ENCODE measurements around the gene LYPLAL1. TPM values are rescaled to one million over a fixed set of nuclear protein-coding genes. Genes with fewer than 3 reads are reported as not detected.

The LYPLAL1 gene
- polyA plus RNA-seq, 1 donor (not counting 4 experiments of a cell fraction or from before 2014, with no cell fraction given): 41.1 TPM

- no peaks in the 10 kb centered on the region for H3K9me3 ChIP-seq (ENCODE audit: control insufficient read depth, low read depth, low read length)
- no peak for TF ChIP-seq EZH2 (IDR thresholded peaks at IDR 0.05; ENCODE audit: low read length)
- TF ChIP-seq CTCF (optimal IDR thresholded peaks at IDR 0.05 in 1 of 3, IDR thresholded peaks at IDR 0.05 in 1 of 3, conservative IDR thresholded peaks at IDR 0.05 in 1 of 3; ENCODE audit: extremely low read depth in 1 of 3, insufficient read depth in 2 of 3, low read length in 3 of 3): no peak
- H3K4me3 ChIP-seq (ENCODE audit: control insufficient read depth in 2 of 3, extremely low read depth in 1 of 3, insufficient read depth in 2 of 3, low read depth in 1 of 3, low read length in 3 of 3): no peak overlapping the region
- no peaks in the 10 kb centered on the region for H3K27me3 ChIP-seq (ENCODE audit: control insufficient read depth, extremely low read depth, insufficient read depth, low read length)
- H3K4me2 ChIP-seq (ENCODE audit: control insufficient read depth, extremely low read depth, insufficient read depth, low read depth, low read length): no peak overlapping the region
- no peaks in the 10 kb centered on the region for H3K36me3 ChIP-seq (ENCODE audit: control insufficient read depth in 2 of 2, extremely low read depth in 1 of 2, insufficient read depth in 2 of 2, low read length in 2 of 2)
- FAIRE-seq: no peak
- no peak for DNase-seq (ENCODE audit: low read depth, low spot score)
- no peaks in the 10 kb centered on the region for H3K4me1 ChIP-seq (ENCODE audit: control insufficient read depth, extremely low read depth, insufficient read depth, low read length)
- dilution Hi-C loops (cut with MboI; ENCODE audit: extremely low pct_ligation_motif_present, low sequenced_read_pairs): no loop called here
- H3K27ac ChIP-seq (ENCODE audit: control insufficient read depth, insufficient read depth, low read length): no peak overlapping the region
- H2AFZ ChIP-seq (ENCODE audit: control insufficient read depth, low read length): no peak overlapping the region
- no peak overlapping the region for H3K9ac ChIP-seq (ENCODE audit: control insufficient read depth, extremely low read depth, insufficient read depth, low read length)
- no peaks in the 10 kb centered on the region for H3K9me1 ChIP-seq (ENCODE audit: control insufficient read depth, extremely low read depth, insufficient read depth, low read length)
- H3K79me2 ChIP-seq (ENCODE audit: control insufficient read depth, insufficient read depth, low read length): peaks cover 14% of the 10 kb centered on the region
- H4K20me1 ChIP-seq (ENCODE audit: control insufficient read depth, extremely low read depth, insufficient read depth, low read length): no peaks in the 10 kb centered on the region
These were observed 10.7 kb downstream of the LYPLAL1 start for GRCh38 chr1:219184337-219184736.

- no peaks in the 10 kb centered on the region for H4K20me1 ChIP-seq (ENCODE audit: control insufficient read depth, extremely low read depth, insufficient read depth, low read length)
- H3K9me1 ChIP-seq (ENCODE audit: control insufficient read depth, extremely low read depth, insufficient read depth, low read length): no peaks in the 10 kb centered on the region
- H3K36me3 ChIP-seq (ENCODE audit: control insufficient read depth in 2 of 2, extremely low read depth in 1 of 2, insufficient read depth in 2 of 2, low read length in 2 of 2): no peaks in the 10 kb centered on the region
- dilution Hi-C loops (cut with MboI; ENCODE audit: extremely low pct_ligation_motif_present, low sequenced_read_pairs): no loop called here
- FAIRE-seq (no peak), DNase-seq (ENCODE audit: low read depth, low spot score) (no peak)
- H3K4me3 ChIP-seq (ENCODE audit: control insufficient read depth in 2 of 3, extremely low read depth in 1 of 3, insufficient read depth in 2 of 3, low read depth in 1 of 3, low read length in 3 of 3): no peak overlapping the region
- peaks cover 17% of the 10 kb centered on the region for H3K79me2 ChIP-seq (ENCODE audit: control insufficient read depth, insufficient read depth, low read length)
- H3K27ac ChIP-seq (ENCODE audit: control insufficient read depth, insufficient read depth, low read length): no peak overlapping the region
- no peak overlapping the region for H2AFZ ChIP-seq (ENCODE audit: control insufficient read depth, low read length)
- no peak overlapping the region for H3K9ac ChIP-seq (ENCODE audit: control insufficient read depth, extremely low read depth, insufficient read depth, low read length)
- no peaks in the 10 kb centered on the region for H3K4me1 ChIP-seq (ENCODE audit: control insufficient read depth, extremely low read depth, insufficient read depth, low read length)
- H3K9me3 ChIP-seq (ENCODE audit: control insufficient read depth, low read depth, low read length): no peaks in the 10 kb centered on the region
- no peak overlapping the region for H3K4me2 ChIP-seq (ENCODE audit: control insufficient read depth, extremely low read depth, insufficient read depth, low read depth, low read length)
- TF ChIP-seq EZH2 (IDR thresholded peaks at IDR 0.05; ENCODE audit: low read length) (no peak), CTCF (optimal IDR thresholded peaks at IDR 0.05 in 1 of 3, IDR thresholded peaks at IDR 0.05 in 1 of 3, conservative IDR thresholded peaks at IDR 0.05 in 1 of 3; ENCODE audit: extremely low read depth in 1 of 3, insufficient read depth in 2 of 3, low read length in 3 of 3) (no peak)
- H3K27me3 ChIP-seq (ENCODE audit: control insufficient read depth, extremely low read depth, insufficient read depth, low read length): no peaks in the 10 kb centered on the region
These were observed 11.9 kb downstream of the LYPLAL1 start for GRCh38 chr1:219185486-219186117.
